ENCODE results near the gene CNTNAP2.

The CNTNAP2 gene

DNA sequence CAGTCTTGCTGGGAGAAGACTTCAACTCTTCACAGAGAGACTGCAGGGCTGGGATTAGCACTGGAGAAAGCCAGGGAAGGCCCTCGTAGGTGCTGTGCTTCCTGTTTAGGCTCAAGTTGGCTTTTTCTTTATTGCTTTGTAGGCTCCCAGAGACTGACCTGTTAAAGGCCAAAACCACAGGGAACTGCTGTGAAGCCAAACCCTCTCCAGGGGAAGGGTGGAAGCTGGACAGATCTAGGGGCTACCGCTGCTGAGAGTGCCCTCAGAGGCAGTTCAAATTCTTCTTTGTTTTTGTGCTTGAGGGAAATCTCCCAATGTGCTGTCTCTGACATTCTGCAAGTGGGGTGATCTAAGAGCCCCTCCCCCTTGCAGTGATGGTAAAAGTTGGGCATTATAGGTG, 198.4 kb downstream of the CNTNAP2 start:
- no peak for DNase-seq

GRCh38 chr7:146319629-146320028, 203.0 kb downstream of the CNTNAP2 start:
- no peak for DNase-seq

DNA sequence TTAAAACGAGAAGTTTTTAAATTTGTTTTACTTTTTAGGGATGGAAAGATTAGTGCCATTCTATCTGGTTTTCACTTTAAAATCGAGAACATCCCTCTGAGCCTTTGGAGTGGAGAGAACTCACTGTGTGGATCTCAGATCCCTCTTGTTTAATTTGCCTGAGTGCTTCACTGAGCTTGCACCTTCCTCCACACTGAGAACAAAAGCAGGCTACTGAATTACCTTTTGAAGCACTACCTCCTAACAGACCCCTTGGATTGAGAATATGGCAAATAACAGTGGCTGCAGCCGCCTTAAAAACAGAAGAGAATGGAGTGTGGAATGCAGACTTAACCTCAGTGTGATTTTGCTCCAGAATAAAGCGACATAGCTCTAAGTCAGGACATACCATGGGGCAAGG, 204.7 kb downstream of the CNTNAP2 start:
- DNase-seq, result no peak

- DNase-seq, result no peak
These were observed 214.8 kb downstream of the CNTNAP2 start for GRCh38 chr7:146331369-146331768.

GRCh38 chr7:146345251-146345650, 228.7 kb downstream of the CNTNAP2 start:
- DNase-seq, result no peak

DNA sequence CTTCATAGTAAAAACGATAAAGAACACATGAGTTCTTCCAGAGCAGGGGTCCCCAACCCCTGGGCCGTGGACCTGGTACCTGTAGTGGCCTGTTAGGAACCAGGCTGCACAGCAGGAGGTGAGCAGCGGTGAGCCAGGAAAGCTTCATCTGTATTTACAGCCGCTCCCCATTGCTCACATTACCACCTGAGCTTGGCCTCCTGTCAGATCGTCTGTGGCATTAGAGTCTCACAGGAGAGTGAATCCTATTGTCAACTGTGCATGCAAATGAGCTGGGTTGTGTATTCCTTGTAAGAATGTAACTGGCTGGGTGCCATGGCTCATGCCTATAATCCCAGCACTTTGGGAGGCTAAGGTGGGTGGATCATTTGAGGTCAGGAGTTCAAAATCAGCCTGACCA, 229.5 kb downstream of the CNTNAP2 start:
- DNase-seq, result no peak

DNA sequence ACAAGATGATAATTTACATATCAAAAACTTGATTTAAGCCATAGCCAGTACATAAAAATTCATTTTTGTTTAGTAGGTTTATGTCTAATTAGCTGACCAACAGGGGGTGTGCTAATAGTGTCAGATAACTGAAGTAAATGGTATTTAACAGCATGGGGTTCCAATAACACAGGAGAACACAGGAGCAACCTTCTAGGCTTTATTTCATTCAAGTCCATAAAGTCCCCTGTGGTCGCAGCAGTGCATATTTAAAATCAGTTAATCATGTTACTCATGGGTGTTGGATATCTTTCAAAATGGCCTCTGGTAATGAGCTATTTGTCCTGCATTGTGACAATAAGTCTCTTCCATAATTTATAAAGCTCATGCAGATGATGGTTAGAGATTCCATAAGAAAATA, 238.6 kb downstream of the CNTNAP2 start:
- no peak for DNase-seq

- DNase-seq, result no peak
These were observed 242.6 kb downstream of the CNTNAP2 start for GRCh38 chr7:146359176-146359575.

DNA sequence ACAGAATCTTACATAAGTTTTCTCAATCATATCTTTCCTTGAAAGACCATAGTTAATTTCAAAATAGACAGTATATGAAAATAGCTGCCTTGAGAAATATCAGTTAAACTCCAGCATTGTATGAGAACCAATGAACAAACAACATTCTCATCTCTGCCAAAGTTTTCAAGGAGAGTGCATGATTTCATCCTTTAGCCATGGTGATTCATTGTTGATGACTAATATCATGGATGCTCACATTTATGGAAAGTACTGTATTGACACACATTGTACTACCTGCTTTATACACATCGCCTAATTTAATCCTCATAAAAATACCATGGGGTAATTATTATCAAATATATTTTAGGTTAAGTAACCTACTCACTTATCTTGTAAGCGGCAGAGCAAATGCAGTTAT, 250.3 kb downstream of the CNTNAP2 start:
- no peak for DNase-seq

- no peak for DNase-seq
These were observed 253.6 kb downstream of the CNTNAP2 start for GRCh38 chr7:146370171-146370570.

DNA sequence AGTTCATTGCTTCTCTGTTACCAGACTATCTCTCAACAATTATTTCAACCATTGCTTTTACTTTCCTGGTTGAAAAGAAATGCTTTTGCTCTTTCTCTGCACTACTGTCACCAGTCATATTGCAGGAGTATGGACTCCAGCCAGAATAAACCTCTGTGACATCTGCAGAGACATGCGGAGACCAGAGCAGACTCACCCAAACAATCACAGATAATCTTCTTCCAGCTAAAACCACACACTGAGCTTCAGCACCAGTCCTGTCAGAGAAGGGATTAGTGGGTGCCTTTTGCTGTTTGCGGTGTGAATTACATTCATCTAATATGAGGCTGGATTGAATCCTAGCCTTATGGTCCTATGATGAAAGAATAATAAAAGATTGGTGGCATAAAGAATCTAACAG, 258.6 kb downstream of the CNTNAP2 start:
- DNase-seq, result no peak

GRCh38 chr7:146378196-146378595, 261.6 kb downstream of the CNTNAP2 start:
- no peak for DNase-seq

GRCh38 chr7:146387140-146387539, 270.5 kb downstream of the CNTNAP2 start:
- no peak for DNase-seq

GRCh38 chr7:146388928-146389327, 272.3 kb downstream of the CNTNAP2 start:
- no peak for DNase-seq

DNA sequence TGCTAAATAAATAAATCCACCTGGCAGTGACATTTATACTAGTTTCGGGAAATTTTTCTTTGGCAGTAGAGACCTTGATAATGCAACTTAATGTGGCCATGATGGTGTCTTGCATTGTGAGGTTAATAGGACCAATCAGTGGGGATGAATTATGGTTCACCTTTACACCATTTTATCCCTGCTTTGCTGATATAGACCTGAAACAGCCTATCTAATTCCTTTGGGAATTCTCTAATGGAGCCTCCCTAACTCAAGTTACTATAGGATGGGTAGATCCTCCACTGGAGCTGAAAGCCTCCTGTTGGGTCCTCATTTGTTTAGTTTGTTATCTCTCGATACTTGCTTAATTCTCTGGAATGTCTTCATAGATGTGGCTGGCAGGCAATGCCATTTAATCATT, 276.7 kb downstream of the CNTNAP2 start:
- DNase-seq, result no peak

DNA sequence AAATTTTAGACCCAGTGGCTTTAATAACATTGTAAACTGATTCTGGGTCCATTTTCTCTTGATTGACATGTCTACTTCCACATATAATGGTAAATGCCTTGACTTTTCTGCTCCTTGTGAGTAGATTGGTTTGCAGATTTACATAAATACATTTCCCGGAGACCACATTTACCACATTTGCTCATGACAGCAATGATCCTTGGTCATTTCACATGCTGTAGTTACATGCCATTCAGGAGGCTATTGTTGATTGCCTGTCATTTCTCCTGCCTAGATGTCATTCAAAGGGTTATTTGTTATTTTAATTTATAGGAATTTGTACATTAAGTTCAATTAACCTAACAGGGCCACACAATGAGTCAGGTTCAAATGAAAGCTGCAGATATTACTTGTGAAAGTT, 280.5 kb downstream of the CNTNAP2 start:
- no peak for DNase-seq

DNA sequence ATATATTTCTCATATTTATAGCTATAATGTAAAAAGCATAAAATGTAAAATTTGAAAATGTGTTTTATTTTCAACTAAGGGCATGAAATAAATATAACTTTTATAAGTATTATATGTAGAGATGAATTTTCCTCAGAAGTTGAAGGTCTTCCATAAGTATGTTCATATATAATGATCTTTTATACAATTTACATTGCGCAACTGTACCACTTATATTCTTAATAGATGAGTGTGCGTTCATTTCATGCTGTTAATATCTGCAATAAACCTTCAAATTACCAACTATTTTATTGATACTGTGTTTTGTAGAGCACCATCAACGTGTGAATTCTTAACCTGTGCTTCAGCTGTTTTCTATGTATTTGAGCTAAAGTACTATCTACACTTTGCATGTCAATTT, 285.3 kb downstream of the CNTNAP2 start:
- no peak for DNase-seq

GRCh38 chr7:146405737-146406136, 289.1 kb downstream of the CNTNAP2 start:
- no peak for DNase-seq

GRCh38 chr7:146411975-146412374, 295.4 kb downstream of the CNTNAP2 start:
- no peak for DNase-seq

GRCh38 chr7:146412781-146413180, 296.2 kb downstream of the CNTNAP2 start:
- no peak for DNase-seq

DNA sequence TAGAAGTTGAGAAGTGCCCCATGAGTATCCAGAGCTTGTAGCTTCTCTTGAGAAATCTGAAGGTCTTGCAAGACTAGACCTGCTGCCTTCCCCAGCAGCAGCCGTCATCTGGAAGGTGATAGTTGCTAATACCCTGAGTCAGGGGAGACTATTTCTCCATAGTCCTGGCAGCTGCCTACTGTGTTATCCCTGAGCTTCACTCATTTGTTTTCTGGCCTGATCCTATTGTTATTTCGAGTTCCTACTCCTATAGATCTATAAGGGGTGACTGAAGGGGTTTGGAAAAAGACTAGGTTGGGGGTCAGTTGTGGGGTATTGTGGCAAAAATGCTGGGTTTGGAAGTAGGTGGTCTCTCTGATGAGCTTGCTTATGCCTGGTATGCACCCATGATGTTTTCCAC, 297.8 kb downstream of the CNTNAP2 start:
- no peak for DNase-seq

DNA sequence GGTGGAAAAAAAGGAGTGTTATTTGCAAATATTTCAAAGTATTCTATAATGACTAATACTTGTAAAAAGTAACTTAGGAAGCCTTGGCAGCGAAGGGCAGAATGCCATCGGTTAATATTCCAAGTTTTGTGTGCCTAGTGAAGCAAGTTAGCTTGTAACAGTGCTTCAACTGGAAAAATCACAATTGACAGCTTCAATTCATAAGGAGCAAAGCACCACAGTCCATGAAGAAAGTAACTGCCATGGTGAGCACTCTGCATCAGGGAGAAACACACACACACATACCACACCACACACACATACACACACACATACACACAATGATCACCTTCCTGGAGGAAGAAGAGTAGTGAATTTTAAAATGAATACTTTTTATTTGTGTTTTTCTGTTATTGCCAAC, 298.3 kb downstream of the CNTNAP2 start:
- no peak for DNase-seq

GRCh38 chr7:146417176-146417575, 300.6 kb downstream of the CNTNAP2 start:
- DNase-seq, result no peak

- no peak for DNase-seq
These were observed 306.8 kb downstream of the CNTNAP2 start for GRCh38 chr7:146423446-146423845.

DNA sequence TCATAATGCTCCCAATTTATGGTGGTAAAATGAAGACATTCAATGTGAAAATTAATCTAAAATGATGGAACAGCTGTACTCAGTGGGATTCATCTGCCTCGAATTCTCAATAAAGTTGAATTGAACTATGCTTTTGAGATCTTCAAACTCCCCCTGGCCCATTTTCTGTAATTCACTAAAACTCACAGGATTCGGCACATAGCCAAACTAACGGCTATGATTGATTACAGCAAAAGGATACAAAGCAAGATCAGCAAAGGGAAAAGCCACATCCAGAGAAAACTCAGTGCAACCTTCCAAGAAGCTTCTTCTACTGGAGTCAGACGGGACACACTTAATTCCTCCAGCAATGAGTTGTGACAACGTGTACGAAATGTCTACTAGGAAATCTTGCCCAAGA, 307.5 kb downstream of the CNTNAP2 start:
- DNase-seq, result no peak

DNA sequence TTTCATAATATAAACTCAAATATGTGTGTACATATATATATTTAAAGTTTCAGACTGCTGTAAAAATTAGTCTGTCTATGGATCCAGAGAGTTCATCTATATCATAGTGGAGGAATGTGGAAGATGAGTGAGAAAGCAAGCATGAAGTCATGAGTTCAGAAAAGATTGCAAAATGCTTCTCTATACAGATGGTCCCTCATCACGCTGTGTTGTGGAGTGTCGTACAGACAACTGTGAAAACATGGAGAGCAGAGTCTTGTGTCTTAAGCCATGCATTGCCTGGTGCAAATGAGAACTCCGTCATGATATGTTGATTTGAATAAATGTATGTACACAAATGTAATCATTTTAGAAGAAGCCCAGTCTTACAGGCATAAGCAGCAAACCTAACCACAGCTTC, 316.9 kb downstream of the CNTNAP2 start:
- no peak for DNase-seq

Data from DMS 273 treated with DMSO at 0.1 percent for 48 hours (cell line).